Sigmoid colon (tissue), 7 donors: ENCODE results near the gene CAMTA1. TPM values are rescaled to one million over a fixed set of nuclear protein-coding genes. Genes with fewer than 3 reads are reported as not detected.

ENCODE experiments used
- DNase-seq: peaks from one replicate; pipeline ENCODE4 v3.0.0-alpha.2; 2019
- H3K27ac ChIP-seq, 4 donors: fragments of 200-600 bp; sonication (generic); one replicate each; pipeline ENCODE4 v1.5.1; 2016 to 2019; ENCODE audit warnings: mild to moderate bottlenecking in 1 of 4
- H3K27me3 ChIP-seq, 3 donors: fragments of 200-600 bp; sonication (generic); one replicate each; pipeline ENCODE4 v1.5.1; 2019; ENCODE audit warnings: mild to moderate bottlenecking in 1 of 3
- H3K36me3 ChIP-seq, 4 donors: fragments of 200-600 bp; sonication (generic); one replicate each; pipeline ENCODE4 v1.5.1; 2016 to 2019
- H3K4me1 ChIP-seq, 4 donors: fragments of 200-600 bp; sonication (generic); one replicate each; pipeline ENCODE4 v1.5.1; 2017 to 2019
- H3K4me3 ChIP-seq, 4 donors: fragments of 200-600 bp; sonication (generic); one replicate each; pipeline ENCODE4 v1.5.1; 2017 to 2019; ENCODE audit warnings: mild to moderate bottlenecking in 2 of 4, moderate library complexity in 1 of 4
- H3K9me3 ChIP-seq, 4 donors: fragments of 200-600 bp in 3 of 4; sonication (generic) in 3 of 4; one replicate each; pipeline versions ENCODE4 v1.5.1 to v1.6.1; 2013 to 2019
- EP300 ChIP-seq, 4 donors: sonication (generic); formaldehyde crosslinking; IDR thresholded peaks; one replicate each; pipeline ENCODE4 v1.6.1; 2017; ENCODE audit warnings: antibody characterized with exemption in 4 of 4
- POLR2A ChIP-seq, 2 donors: fragments of 450-650 bp; IDR thresholded peaks; one replicate each; pipeline ENCODE4 v1.6.1; 2016; ENCODE audit warnings: antibody characterized with exemption in 2 of 2, mild to moderate bottlenecking in 2 of 2, moderate library complexity in 2 of 2
- POLR2AphosphoS5 ChIP-seq, 4 donors: sonication (generic); formaldehyde crosslinking; IDR thresholded peaks; one replicate each; pipeline ENCODE4 v1.6.1; 2017; ENCODE audit warnings: antibody characterized with exemption in 4 of 4
- WGBS, 2 donors: extraction: QIAGEN DNeasy Blood & Tissue Kit; methylation state at CpG; one replicate each; pipeline ENCODE4 v1.1.7; 2013; 5-methylcytosine and 5-hydroxymethylcytosine counted together
- intact Hi-C: fragments of 100-400 bp; cut with DNase I; formaldehyde crosslinking; loops from one replicate; pipeline ENCODE4 v1.15.1; 2023
- polyA plus RNA-seq, 3 donors: library from polyadenylated mRNA; stranded (reverse); fragments of 200-250 nt; gene quantifications; one replicate each; pipeline ENCODE4 v1.2.3, GENCODE V29; 2013
- total RNA-seq, 4 donors: library from RNA; depleted of rRNA; stranded (reverse); fragments of >200 nt; gene quantifications; one replicate each; pipeline ENCODE4 v1.1.0, GENCODE V29; 2016
- TF ChIP-seq, protein P1 (sequence below), 4 experiments: fragments of 450-650 bp in 3 of 4; fragments of 200-600 bp in 1 of 4; IDR thresholded peaks; one replicate each; pipeline ENCODE4 v1.5.1; 2016 to 2019; ENCODE audit warnings: antibody characterized with exemption in 4 of 4, mild to moderate bottlenecking in 3 of 4, moderate library complexity in 2 of 4
- donor health status: healthy with polysubstance abuse.
- donor health status: Bipolar disorder and iron deficiency.
- donor health status: healthy.

The CAMTA1 gene
- total and polyA plus RNA-seq, 7 donors: 97.9 to 196 (median 177) TPM

DNA sequence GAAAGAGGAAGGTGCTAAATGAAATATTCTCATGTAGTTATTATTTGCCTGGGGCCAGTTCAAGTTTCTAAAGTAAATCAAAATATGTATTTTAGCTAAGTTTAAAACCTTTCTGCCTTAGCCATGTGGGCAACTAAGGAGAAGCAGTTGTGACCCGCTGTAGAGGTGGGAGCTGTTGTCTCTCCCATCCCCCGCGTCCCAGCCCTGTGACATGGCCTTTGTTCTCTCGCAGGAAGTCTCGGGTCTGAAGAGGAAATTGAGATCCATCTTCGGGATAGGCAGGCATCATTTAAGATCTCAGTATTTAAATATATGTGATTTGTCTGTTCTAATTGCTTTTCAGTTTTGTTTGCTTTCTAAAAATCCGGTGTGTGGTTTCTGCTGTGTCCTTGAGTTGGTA is 121.5 kb downstream of the CAMTA1 start:
- H3K27ac ChIP-seq: no peak overlapping the region
- H3K4me3 ChIP-seq: no peak overlapping the region
- DNase-seq: peak; percentile 36
- intact Hi-C loops: no loop called here
- H3K4me1 ChIP-seq: no peaks in the 10 kb centered on the region
- no peaks in the 10 kb centered on the region for H3K36me3 ChIP-seq
- TF ChIP-seq EP300 (IDR thresholded peaks at IDR 0.05) (no peak), POLR2A (IDR thresholded peaks at IDR 0.05) (no peak), POLR2AphosphoS5 (IDR thresholded peaks at IDR 0.05) (no peak)
- TF ChIP-seq, protein P1, sequence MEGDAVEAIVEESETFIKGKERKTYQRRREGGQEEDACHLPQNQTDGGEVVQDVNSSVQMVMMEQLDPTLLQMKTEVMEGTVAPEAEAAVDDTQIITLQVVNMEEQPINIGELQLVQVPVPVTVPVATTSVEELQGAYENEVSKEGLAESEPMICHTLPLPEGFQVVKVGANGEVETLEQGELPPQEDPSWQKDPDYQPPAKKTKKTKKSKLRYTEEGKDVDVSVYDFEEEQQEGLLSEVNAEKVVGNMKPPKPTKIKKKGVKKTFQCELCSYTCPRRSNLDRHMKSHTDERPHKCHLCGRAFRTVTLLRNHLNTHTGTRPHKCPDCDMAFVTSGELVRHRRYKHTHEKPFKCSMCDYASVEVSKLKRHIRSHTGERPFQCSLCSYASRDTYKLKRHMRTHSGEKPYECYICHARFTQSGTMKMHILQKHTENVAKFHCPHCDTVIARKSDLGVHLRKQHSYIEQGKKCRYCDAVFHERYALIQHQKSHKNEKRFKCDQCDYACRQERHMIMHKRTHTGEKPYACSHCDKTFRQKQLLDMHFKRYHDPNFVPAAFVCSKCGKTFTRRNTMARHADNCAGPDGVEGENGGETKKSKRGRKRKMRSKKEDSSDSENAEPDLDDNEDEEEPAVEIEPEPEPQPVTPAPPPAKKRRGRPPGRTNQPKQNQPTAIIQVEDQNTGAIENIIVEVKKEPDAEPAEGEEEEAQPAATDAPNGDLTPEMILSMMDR (IDR thresholded peaks at IDR 0.05): no peak
- 37 to 51% methylated on average over 7 of the region's 7 CpGs for WGBS, 2 donors
- H3K27me3 ChIP-seq: peaks cover 0 to 14% (median 4%) of the 10 kb centered on the region in 3 donors
- H3K9me3 ChIP-seq: no peaks in the 10 kb centered on the region

DNA sequence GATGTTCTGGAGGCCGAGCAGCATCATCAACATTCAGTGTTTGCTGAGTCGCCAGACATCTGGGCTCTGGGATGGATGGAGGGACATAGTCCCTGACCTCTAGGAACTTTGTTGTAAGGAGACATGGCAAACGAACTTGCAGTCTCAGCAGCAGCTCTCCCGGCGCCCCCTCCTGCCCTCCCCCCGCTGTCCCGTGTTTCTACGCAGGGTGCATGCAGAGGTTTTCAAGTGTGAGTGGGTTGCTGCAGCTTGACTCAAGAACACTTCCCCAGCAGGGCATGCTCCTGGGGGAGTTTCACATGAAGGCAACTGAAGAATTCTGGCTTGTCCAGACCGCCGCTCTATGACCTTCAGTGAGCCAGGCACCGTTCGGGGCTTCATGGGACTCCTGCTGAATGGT is 121.9 kb downstream of the CAMTA1 start:
- TF ChIP-seq POLR2AphosphoS5 (IDR thresholded peaks at IDR 0.05): no peak
- no peak for TF ChIP-seq POLR2A (IDR thresholded peaks at IDR 0.05)
- no peak for TF ChIP-seq EP300 (IDR thresholded peaks at IDR 0.05)
- TF ChIP-seq, protein P1 (IDR thresholded peaks at IDR 0.05): no peak
- DNase-seq: peak; percentile 47
- Histone ChIP-seq H3K36me3 (no peaks in the 10 kb centered on the region), H3K4me1 (no peaks in the 10 kb centered on the region), H3K9me3 (no peaks in the 10 kb centered on the region), H3K27me3 (peaks cover 0 to 17% (median 4%) of the 10 kb centered on the region in 3 donors), H3K4me3 (no peak overlapping the region), H3K27ac (no peak overlapping the region)
- WGBS, 2 donors: 81 to 82% methylated on average over 12 of the region's 12 CpGs
- intact Hi-C loops: no loop called here

DNA sequence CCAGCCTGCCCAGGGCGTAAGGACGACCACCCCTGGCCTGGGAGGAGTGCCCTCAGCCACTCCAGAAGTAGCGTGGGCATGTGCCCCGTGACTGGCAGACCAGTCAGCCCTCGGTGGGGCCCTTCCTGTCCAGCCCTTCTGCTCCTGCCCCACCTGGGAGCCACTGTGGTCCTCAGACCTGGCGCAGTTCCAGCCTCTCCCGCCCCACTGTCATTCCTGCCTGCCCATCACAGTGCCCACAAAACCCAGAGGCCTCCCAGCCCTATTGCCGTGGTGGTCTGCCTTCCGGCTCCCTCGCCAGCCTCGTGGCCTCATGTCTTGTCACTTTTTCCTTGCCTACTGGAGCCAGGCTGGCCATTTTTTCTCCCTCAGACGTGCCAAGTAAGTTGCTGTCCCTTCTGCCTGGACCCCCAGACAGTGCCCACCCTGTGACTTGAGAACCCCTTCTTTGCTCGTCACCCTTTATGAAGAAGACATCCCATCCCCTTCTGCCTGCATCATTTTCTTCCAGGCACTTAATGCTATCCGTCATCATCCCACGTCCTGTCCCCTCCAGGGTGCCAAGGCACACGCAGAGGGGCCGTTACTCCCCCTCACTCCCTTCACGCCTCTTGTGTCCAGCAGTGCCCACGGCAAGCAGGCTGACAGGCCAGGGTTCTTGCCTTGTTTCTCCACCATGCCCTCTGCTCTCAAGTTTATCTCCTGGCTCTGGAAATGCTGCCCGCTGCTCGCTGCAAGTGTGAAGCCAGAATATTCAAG is 122.6 kb downstream of the CAMTA1 start:
- Histone ChIP-seq H3K36me3 (no peaks in the 10 kb centered on the region), H3K4me3 (no peak overlapping the region), H3K27ac (no peak overlapping the region), H3K27me3 (peaks cover 0 to 22% (median 4%) of the 10 kb centered on the region in 3 donors), H3K9me3 (no peaks in the 10 kb centered on the region), H3K4me1 (no peaks in the 10 kb centered on the region)
- peak; percentile 53 for DNase-seq
- TF ChIP-seq POLR2AphosphoS5 (IDR thresholded peaks at IDR 0.05): no peak
- TF ChIP-seq, protein P1 (IDR thresholded peaks at IDR 0.05): no peak
- TF ChIP-seq POLR2A (IDR thresholded peaks at IDR 0.05): no peak
- TF ChIP-seq EP300 (IDR thresholded peaks at IDR 0.05): no peak
- intact Hi-C loops: no loop called here
- 88 to 92% methylated on average over 21 of the region's 21 CpGs for WGBS, 2 donors

DNA sequence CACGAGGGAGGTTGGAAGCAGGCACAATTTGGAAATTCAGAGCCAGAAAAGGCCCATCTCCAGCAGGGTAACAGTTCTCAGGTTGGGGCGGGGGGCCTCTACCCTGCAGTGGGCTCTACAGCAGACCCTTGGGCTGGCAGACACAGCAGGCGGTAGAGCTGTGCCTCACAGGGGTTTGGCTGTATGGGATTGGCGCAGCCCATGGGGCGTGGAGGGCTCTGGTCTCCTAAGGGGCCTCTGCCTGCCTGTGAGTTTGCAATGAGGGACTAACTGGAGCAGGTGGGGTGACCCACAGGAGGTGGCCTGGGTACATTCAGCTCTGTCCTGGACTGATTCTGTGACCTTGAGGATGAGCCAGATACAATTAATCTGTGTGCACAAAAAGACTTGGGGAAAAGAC is 124.1 kb downstream of the CAMTA1 start:
- no peaks in the 10 kb centered on the region for H3K36me3 ChIP-seq
- H3K27ac ChIP-seq: no peak overlapping the region
- DNase-seq: no peak
- intact Hi-C loops: no loop called here
- H3K4me3 ChIP-seq: no peak overlapping the region
- no peaks in the 10 kb centered on the region for H3K4me1 ChIP-seq
- peaks cover 0 to 38% (median 12%) of the 10 kb centered on the region in 3 donors for H3K27me3 ChIP-seq
- TF ChIP-seq, protein P1 (IDR thresholded peaks at IDR 0.05): no peak
- TF ChIP-seq POLR2A (IDR thresholded peaks at IDR 0.05) (no peak), EP300 (IDR thresholded peaks at IDR 0.05) (no peak), POLR2AphosphoS5 (IDR thresholded peaks at IDR 0.05) (no peak)
- WGBS, 2 donors: 90 to 94% methylated on average over 5 of the region's 5 CpGs
- H3K9me3 ChIP-seq: no peaks in the 10 kb centered on the region
